Activated naive CD4-positive, alpha-beta T cell treated with anti-CD3 and anti-CD28 coated beads, Interleukin-2, amount 50 U/mL, for 72 hours (primary cell): Measurements from ENCODE around the gene SYN1. TPM values are rescaled to one million over a fixed set of nuclear protein-coding genes. Genes with fewer than 3 reads are reported as not detected.
"Not testable (repeated sequence)": the region's sequence is repeated elsewhere in the genome, so short reads cannot be mapped to it uniquely, and the experiment has no call there.

Experiments used
- ATAC-seq, 2 donors: fragments of 150-1000 bp; cut with Tn5 transposase; 2 replicates each; pipeline ENCODE4 v1.10.0; 2021; ENCODE audit warnings: mild to moderate bottlenecking in 2 of 2, moderate library complexity in 2 of 2
- DNase-seq, 2 donors: peaks; one replicate each; pipeline ENCODE4 v3.0.0; 2021 to 2022; ENCODE audit warnings: low spot score in 2 of 2
- H3K27ac Mint-ChIP-seq, 2 donors: one replicate each; pipeline ENCODE4 v1.8.0; 2022; ENCODE audit warnings: mild to moderate bottlenecking in 2 of 2, mixed read lengths in 2 of 2
- H3K36me3 Mint-ChIP-seq, 2 donors: one replicate each; pipeline ENCODE4 v1.8.0; 2022; ENCODE audit warnings: mixed read lengths in 2 of 2
- H3K9me3 Mint-ChIP-seq, 2 donors: one replicate each; pipeline ENCODE4 v1.8.0; 2022; ENCODE audit warnings: mixed read lengths in 2 of 2
- total RNA-seq, 2 donors: library from RNA; stranded (reverse); gene quantifications; one replicate each; pipeline ENCODE4 v1.2.3, GENCODE V29; 2022

The SYN1 gene
- total RNA-seq, 2 donors from 2014 or later = 0.47 to 3.0 TPM

DNA sequence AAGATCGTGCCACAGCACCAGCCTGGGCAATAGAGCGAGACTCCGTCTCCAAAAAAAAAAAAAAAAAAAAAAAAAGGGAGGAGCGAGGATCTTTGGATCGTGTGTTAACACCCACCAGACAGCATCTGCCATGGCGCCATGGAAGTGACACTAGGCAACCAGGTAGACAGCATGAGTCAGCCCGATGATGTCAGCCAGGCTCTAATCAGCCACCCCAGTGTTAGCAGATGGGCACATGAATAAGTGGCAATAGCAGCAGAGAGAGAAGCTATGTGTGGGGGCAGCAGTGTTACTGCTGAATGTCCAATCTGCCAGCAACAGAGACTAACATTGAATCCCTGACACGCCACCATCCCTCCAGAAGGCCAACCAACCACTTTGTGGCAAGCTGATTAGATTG, 6.6 kb downstream of the SYN1 start:
- no peak for ATAC-seq
- no peak for DNase-seq
- H3K36me3 Mint-ChIP-seq = no peaks in the 10 kb centered on the region
- no peaks in the 10 kb centered on the region for H3K9me3 Mint-ChIP-seq
- H3K27ac Mint-ChIP-seq = no peak overlapping the region

DNA sequence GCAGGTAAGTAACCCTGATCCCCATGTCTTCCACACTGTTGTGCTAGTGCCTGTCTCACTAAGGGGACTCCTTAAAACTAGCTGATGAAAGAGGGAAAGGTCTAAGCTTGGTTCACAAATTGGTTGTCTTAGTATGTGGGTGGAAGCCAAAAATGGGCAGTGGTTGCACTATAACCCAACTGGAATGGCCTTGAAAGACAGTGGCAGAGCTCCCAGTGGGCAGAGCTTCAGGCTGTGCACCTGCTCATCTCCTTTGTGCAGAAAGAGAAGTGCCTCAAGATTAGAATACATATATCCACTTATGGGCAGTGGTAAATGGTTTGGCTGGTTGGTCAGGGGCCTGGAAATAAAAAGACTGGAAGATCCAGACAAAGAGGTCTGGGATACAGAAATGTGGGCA, 7.2 kb downstream of the SYN1 start:
- no peaks in the 10 kb centered on the region for H3K9me3 Mint-ChIP-seq
- no peaks in the 10 kb centered on the region for H3K36me3 Mint-ChIP-seq
- H3K27ac Mint-ChIP-seq = no peak overlapping the region
- no peak for ATAC-seq
- no peak for DNase-seq

- ATAC-seq (no peak), DNase-seq (no peak)
- Mint-ChIP-seq H3K36me3 (no peaks in the 10 kb centered on the region), H3K27ac (no peak overlapping the region), H3K9me3 (no peaks in the 10 kb centered on the region)
These were observed 7.7 kb downstream of the SYN1 start for GRCh38 chrX:47611926-47612325.

- ATAC-seq (no peak), DNase-seq (no peak)
- H3K9me3 Mint-ChIP-seq = no peaks in the 10 kb centered on the region
- H3K36me3 Mint-ChIP-seq = no peaks in the 10 kb centered on the region
- no peak overlapping the region for H3K27ac Mint-ChIP-seq
These were observed 8.2 kb downstream of the SYN1 start for GRCh38 chrX:47611489-47611888.

DNA sequence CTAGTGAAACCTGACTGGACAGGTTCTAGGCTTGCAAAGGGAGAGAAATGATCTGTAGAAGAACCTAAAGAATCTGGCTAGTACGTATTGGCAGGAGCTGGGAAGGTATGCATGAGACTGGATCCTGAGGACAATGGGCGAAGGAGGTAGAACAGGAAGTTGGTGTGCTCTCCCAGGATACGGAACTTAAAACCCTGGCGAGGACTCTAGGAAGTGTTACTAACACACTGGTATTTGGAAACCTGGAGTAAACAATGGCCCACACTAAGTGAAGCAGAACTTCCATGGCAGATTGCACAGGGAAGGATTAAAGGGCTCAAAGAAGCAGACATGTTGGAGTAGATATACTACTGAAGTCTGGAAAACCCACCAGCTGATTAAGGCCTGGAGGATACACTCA, 9.1 kb downstream of the SYN1 start:
- DNase-seq (no peak), ATAC-seq (no peak)

GRCh38 chrX:47608130-47608810, 11.4 kb downstream of the SYN1 start:
- no peak overlapping the region for H3K27ac Mint-ChIP-seq
- ATAC-seq (no peak), DNase-seq (no peak)
- H3K9me3 Mint-ChIP-seq = no peaks in the 10 kb centered on the region
- no peaks in the 10 kb centered on the region for H3K36me3 Mint-ChIP-seq

More for the DNA sequence above, 9.1 kb downstream of the SYN1 start:
- Mint-ChIP-seq H3K9me3 (no peaks in the 10 kb centered on the region), H3K27ac (no peak overlapping the region), H3K36me3 (no peaks in the 10 kb centered on the region)

DNA sequence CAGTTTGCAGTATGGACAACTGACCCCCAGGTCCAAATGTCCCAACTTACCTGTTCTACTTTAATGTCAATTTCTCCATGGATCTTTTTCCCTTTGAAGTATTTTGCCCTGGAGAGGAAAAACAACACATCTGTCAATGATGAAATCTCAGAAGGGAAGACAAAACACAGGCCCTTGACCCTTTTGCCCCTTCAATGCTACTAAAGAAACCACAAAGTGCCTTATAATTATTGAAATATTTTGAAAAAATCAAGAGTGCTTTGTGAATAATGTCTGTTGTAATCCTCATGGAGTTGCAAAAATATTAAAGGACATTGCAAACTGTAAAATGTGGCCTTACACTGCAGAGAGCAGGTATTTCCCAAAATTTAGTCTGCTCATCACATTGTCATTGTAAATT, 12.6 kb downstream of the SYN1 start:
- no peaks in the 10 kb centered on the region for H3K9me3 Mint-ChIP-seq
- DNase-seq (no peak), ATAC-seq (no peak)
- H3K27ac Mint-ChIP-seq = no peak overlapping the region
- no peaks in the 10 kb centered on the region for H3K36me3 Mint-ChIP-seq

GRCh38 chrX:47605024-47605423, 14.6 kb downstream of the SYN1 start:
- no peak for DNase-seq
- no peaks in the 10 kb centered on the region for H3K36me3 Mint-ChIP-seq
- H3K9me3 Mint-ChIP-seq = no peaks in the 10 kb centered on the region
- H3K27ac Mint-ChIP-seq = no peak overlapping the region
- ATAC-seq = no peak

- not testable (repeated sequence) for H3K36me3 Mint-ChIP-seq, ATAC-seq, H3K9me3 Mint-ChIP-seq, DNase-seq, H3K27ac Mint-ChIP-seq
These were observed 16.5 kb downstream of the SYN1 start for GRCh38 chrX:47603125-47603524.

DNA sequence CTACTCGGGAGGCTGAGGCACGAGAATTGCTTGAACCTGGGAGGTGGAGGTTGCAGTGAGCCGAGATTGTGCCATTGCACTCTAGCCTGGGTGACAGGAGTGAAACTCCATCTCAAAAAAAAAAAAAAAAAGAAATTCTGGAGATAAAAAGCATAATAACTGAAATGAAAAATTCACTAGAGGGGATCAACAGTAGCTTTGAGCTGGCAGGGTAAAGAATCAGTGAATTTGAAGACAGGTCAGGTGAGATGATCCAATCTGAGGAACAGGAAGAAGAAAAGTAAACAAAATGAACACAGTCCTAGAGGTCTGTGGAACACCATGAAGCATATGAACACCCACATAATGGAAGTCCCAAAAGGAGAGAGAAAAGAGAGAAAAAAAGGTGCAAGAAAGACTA, 22.4 kb downstream of the SYN1 start:
- DNase-seq (no peak), ATAC-seq (no peak)
- no peak overlapping the region for H3K27ac Mint-ChIP-seq
- peaks cover 4 to 5% of the 10 kb centered on the region in 2 donors for H3K9me3 Mint-ChIP-seq
- H3K36me3 Mint-ChIP-seq = peaks cover 5 to 12% of the 10 kb centered on the region in 2 donors

- Mint-ChIP-seq H3K36me3 (peaks cover 5 to 12% of the 10 kb centered on the region in 2 donors), H3K27ac (no peak overlapping the region), H3K9me3 (peaks cover 4 to 5% of the 10 kb centered on the region in 2 donors)
- ATAC-seq (no peak), DNase-seq (no peak)
These were observed 23.4 kb downstream of the SYN1 start for GRCh38 chrX:47596256-47596655.

DNA sequence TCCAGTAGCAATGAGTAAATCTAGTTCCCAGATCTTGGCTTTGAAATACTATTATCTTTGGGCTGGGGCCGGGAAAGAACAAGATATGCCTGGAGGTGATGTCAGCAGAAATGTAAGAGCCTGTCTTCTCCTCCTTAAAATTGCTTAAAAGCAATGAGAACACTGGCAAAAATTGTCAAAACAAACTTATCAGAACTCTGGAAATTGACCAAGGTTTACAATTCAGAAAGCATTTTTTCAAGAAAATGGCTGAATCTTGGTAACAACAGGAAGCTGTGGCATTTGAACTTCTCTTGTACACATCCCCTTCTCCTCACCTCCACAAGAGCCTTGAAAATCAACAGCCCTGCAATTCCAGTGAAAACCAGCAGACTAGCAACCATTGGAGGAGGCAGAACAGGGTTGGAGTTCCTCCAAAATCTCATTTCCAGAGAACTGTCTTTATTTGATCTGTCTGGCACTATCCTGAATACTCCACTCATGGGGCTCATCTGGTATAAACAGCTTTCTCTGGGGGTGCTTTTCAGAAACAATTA, 23.9 kb downstream of the SYN1 start:
- Mint-ChIP-seq H3K9me3 (peaks cover 4 to 5% of the 10 kb centered on the region in 2 donors), H3K36me3 (peaks cover 5 to 12% of the 10 kb centered on the region in 2 donors), H3K27ac (no peak overlapping the region)
- no peak for DNase-seq
- ATAC-seq = no peak

DNA sequence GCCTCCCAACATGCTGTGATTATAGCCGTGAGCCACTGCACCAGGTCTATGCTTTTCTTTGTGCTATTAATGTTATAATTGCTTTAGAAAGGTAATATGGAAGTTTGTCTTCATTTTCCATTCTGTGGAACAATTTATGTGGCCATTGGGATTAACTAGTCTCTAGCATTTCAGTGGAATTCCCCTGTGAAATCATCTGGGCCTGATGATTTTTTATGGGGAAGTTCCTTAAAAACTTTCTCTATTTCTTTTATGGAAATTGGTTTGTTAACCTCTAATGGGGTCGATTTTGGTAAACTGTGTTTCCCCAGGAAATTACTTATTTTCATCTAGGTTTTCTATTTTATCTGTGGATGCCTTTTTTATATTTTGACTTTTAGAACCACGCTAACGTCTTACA, 26.1 kb downstream of the SYN1 start:
- no peak for DNase-seq
- Mint-ChIP-seq H3K36me3 (peaks cover 5 to 12% of the 10 kb centered on the region in 2 donors), H3K9me3 (peaks cover 4 to 5% of the 10 kb centered on the region in 2 donors), H3K27ac (no peak overlapping the region)
- ATAC-seq = no peak

DNA sequence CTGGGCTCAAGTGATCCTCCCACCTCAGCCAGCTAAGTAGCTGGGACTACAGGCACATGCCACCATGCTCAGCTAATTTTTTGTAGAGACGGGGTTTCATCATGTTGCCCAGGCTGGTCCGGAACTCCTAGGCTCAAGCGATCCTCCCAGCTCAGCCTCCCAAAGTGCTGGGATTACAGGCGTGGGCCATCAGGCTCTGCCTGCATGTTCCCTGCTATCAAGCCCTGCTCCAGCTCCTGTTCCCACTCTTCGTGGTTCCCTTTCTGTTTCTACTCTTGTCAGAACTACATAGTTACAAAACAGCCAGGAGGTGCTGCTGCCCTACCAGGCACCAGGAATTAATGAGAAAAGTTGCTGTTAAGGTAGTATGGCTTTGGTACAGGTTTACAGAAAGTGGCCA, 28.7 kb downstream of the SYN1 start:
- ATAC-seq = no peak
- Mint-ChIP-seq H3K36me3 (no peaks in the 10 kb centered on the region), H3K9me3 (no peaks in the 10 kb centered on the region), H3K27ac (no peak overlapping the region)
- no peak for DNase-seq

GRCh38 chrX:47587906-47588735, 31.5 kb downstream of the SYN1 start:
- H3K36me3 Mint-ChIP-seq = no peaks in the 10 kb centered on the region
- ATAC-seq (no peak), DNase-seq (no peak)
- no peak overlapping the region for H3K27ac Mint-ChIP-seq
- no peaks in the 10 kb centered on the region for H3K9me3 Mint-ChIP-seq

- ATAC-seq (no peak), DNase-seq (no peak)
- no peaks in the 10 kb centered on the region for H3K36me3 Mint-ChIP-seq
- H3K9me3 Mint-ChIP-seq = no peaks in the 10 kb centered on the region
- no peak overlapping the region for H3K27ac Mint-ChIP-seq
These were observed 32.4 kb downstream of the SYN1 start for GRCh38 chrX:47587091-47587891.
